Activated CD8-positive, alpha-beta memory T cell treated with anti-CD3 and anti-CD28 coated beads, Interleukin-2, amount 50 U/mL, for 48 hours (primary cell): Measurements from ENCODE around the gene ORMDL2.

Source experiments
- DNase-seq: peaks from one replicate; pipeline ENCODE4 v3.0.0-alpha.2; 2020

The ORMDL2 gene

GRCh38 chr12:55817345-55818139, at the start of gene ORMDL2, which contains the start of gene SARNP:
ORMDL2 (plus strand) TSS chr12:55818041; CDS start chr12:55819000, 959 bp downstream.
SARNP (minus strand) TSS chr12:55817724; CDS start chr12:55817701, 23 bp downstream.
- peak; percentile 94 for DNase-seq

GRCh38 chr12:55771736-55772135, 46.1 kb upstream of the ORMDL2 start:
- no peak for DNase-seq

GRCh38 chr12:55777856-55778255, 40.0 kb upstream of the ORMDL2 start:
- no peak for DNase-seq

- no peak for DNase-seq
These were observed 37.2 kb upstream of the ORMDL2 start for GRCh38 chr12:55780685-55781084.

- no peak for DNase-seq
These were observed 29.3 kb upstream of the ORMDL2 start for GRCh38 chr12:55788546-55788945.

- no peak for DNase-seq
These were observed 28.7 kb upstream of the ORMDL2 start for GRCh38 chr12:55789171-55789570.

GRCh38 chr12:55789893-55790292, 27.9 kb upstream of the ORMDL2 start:
- DNase-seq: no peak

GRCh38 chr12:55795950-55796349, 21.9 kb upstream of the ORMDL2 start:
- DNase-seq: no peak

GRCh38 chr12:55797068-55797467, 20.8 kb upstream of the ORMDL2 start:
- DNase-seq: no peak

GRCh38 chr12:55797550-55797949, 20.3 kb upstream of the ORMDL2 start:
- DNase-seq: no peak

- DNase-seq: no peak
These were observed 10.9 kb upstream of the ORMDL2 start for GRCh38 chr12:55806982-55807381.

GRCh38 chr12:55809274-55809673, 8.6 kb upstream of the ORMDL2 start:
- DNase-seq: no peak

GRCh38 chr12:55812088-55812487, 5.8 kb upstream of the ORMDL2 start:
- no peak for DNase-seq

- DNase-seq: no peak
These were observed 3.6 kb upstream of the ORMDL2 start for GRCh38 chr12:55814257-55814656.

GRCh38 chr12:55815473-55815872, 2.4 kb upstream of the ORMDL2 start:
- DNase-seq: no peak

- no peak for DNase-seq
These were observed 928 bp upstream of the ORMDL2 start for GRCh38 chr12:55816881-55817344.

- no peak for DNase-seq
These were observed 393 bp downstream of the ORMDL2 start for GRCh38 chr12:55818140-55818728.

- DNase-seq: no peak
These were observed 1.0 kb downstream of the ORMDL2 start for GRCh38 chr12:55818886-55819285.

GRCh38 chr12:55820679-55821078, 2.8 kb downstream of the ORMDL2 start:
- DNase-seq: no peak

GRCh38 chr12:55822228-55822627, 4.4 kb downstream of the ORMDL2 start:
- DNase-seq: peak; percentile 43

GRCh38 chr12:55823419-55823818, 5.6 kb downstream of the ORMDL2 start:
- no peak for DNase-seq

GRCh38 chr12:55824726-55825125, 6.9 kb downstream of the ORMDL2 start:
- peak; percentile 46 for DNase-seq

- no peak for DNase-seq
These were observed 10.0 kb downstream of the ORMDL2 start for GRCh38 chr12:55827806-55828205.

- DNase-seq: no peak
These were observed 10.5 kb downstream of the ORMDL2 start for GRCh38 chr12:55828357-55828756.
